Fibroblast of the aortic adventitia (primary cell): Measurements from ENCODE around the gene SLIT3. TPM values are rescaled to one million over a fixed set of nuclear protein-coding genes. Genes with fewer than 3 reads are reported as not detected.

Experiments used
- DNase-seq: peaks from one replicate; pipeline ENCODE4 v3.0.0-alpha.2; 2010; ENCODE audit warnings: low read depth
- H3K4me3 ChIP-seq: 2 replicates; pipeline ENCODE4 v1.5.1; 2011; ENCODE audit warnings: low read depth, mild to moderate bottlenecking, control low read depth, low read length, moderate library complexity
- CTCF ChIP-seq: IDR thresholded peaks from 2 replicates; pipeline ENCODE4 v1.5.1; 2011; ENCODE audit warnings: mild to moderate bottlenecking, low read length, control low read depth, inconsistent platforms; ENCODE audit not compliant: insufficient read depth
- total RNA-seq: library from RNA; depleted of rRNA; stranded (reverse); fragments of >200 nt; gene quantifications from 2 replicates; pipeline ENCODE4 v1.2.3, GENCODE V29; 2012; ENCODE audit warnings: low replicate concordance

SLIT3 gene
- total RNA-seq, 1 donor, result 65.3 TPM

- DNase-seq, result no peak
- H3K4me3 ChIP-seq, result no peak overlapping the region
- no peak for TF ChIP-seq CTCF
Measured at GRCh38 chr5:168721966-168722365, 579.0 kb downstream of the SLIT3 start.

DNA sequence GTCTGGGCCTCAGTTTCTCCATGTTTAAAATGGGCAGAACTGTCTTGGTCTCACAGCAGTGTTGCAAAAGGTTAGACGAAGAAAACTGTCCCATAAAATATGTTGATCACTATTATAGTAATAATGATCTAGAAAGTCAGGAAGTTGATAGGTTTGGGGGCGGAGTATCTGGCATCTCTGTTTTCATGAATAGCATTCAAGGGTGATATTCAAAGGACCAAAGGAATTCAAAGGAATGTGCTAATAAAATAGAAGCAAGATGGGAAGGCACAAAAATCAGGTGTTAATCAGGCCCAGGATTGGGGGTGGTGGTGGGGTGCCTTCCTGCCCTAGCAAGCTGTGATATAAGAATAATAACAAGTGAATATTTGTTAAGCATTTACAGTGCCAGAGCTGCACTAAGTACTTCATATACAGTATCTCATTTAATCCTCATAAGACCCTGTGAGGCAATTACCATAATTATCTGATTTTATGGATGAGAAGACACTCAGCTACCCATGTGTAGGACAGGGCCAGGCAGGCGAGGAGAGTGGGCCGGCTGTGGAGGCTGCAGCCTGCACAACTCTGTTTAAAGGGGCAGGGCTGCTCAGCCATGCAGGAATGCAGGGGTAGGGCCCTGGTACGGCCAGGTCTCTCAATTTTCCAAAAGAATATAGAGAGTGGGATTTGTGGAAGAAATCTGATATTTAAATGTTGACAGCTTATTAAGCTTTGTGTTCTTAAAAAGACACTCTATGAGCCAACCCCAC lies 579.8 kb downstream of the SLIT3 start:
- no peak overlapping the region for H3K4me3 ChIP-seq
- no peak for TF ChIP-seq CTCF
- no peak for DNase-seq

- TF ChIP-seq CTCF, result no peak
- DNase-seq, result no peak
- H3K4me3 ChIP-seq, result no peak overlapping the region
Measured at GRCh38 chr5:168720575-168720974, 580.4 kb downstream of the SLIT3 start.

GRCh38 chr5:168714046-168714445 lies 586.9 kb downstream of the SLIT3 start:
- no peak for TF ChIP-seq CTCF
- DNase-seq, result peak; percentile 33

GRCh38 chr5:168713051-168713450 lies 587.9 kb downstream of the SLIT3 start:
- no peak for TF ChIP-seq CTCF
- no peak overlapping the region for H3K4me3 ChIP-seq
- no peak for DNase-seq

More at GRCh38 chr5:168714046-168714445, 586.9 kb downstream of the SLIT3 start:
- no peak overlapping the region for H3K4me3 ChIP-seq

DNA sequence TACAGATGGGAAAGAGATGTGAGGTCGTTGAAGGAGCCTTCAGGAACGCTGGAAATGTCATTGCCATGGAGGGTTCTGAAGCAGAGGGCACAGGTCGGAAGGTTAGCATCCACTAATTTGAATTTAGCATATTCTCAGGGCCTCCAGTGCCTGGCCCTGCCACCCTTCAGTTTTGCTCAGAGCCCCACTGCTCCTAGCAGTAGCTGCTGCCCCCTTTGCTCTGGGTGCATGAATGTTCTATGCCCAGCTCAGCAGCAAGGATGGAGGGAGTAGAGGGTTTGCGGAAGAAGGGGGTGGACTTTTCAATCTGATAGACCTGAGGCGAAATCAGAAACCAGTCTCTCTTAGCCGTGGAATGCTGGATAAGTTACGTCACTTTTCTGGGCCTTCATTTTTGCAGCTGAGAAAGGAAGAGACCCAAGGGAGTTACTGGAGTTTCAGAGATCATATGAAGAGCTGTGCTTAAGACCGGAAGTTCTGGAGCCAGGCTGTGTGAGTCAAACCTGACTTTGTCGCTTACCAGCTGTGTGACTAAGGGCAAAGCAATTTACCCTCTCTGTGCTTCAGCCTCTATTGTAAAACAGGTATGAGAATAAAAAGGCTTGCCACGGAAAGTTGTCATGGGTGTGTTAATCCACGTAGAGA lies 588.5 kb downstream of the SLIT3 start:
- H3K4me3 ChIP-seq, result no peak overlapping the region
- TF ChIP-seq CTCF, result no peak
- peak; percentile 97 for DNase-seq
